Measurements from ENCODE around the gene HIVEP1.

DNA sequence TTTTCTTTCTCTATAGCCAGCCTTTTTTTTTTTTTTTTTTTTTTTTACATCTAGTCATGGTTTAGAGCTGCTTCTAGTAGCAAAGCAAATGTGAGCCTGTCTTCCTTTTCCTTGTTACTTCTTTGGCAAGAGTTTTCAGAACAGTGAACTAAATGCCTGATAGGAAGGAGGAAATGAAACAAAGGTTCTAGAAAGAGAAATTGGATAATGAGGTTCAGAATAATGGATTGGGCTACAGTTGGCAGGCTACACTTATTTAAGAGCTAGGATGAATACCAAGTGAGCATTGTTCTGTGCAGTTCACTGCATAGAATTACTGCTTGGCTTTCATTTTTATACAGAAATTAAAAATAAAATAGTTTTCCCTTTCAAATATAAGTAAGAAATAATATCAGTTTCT, 78.6 kb downstream of the HIVEP1 start:
- TF ChIP-seq, protein P1, sequence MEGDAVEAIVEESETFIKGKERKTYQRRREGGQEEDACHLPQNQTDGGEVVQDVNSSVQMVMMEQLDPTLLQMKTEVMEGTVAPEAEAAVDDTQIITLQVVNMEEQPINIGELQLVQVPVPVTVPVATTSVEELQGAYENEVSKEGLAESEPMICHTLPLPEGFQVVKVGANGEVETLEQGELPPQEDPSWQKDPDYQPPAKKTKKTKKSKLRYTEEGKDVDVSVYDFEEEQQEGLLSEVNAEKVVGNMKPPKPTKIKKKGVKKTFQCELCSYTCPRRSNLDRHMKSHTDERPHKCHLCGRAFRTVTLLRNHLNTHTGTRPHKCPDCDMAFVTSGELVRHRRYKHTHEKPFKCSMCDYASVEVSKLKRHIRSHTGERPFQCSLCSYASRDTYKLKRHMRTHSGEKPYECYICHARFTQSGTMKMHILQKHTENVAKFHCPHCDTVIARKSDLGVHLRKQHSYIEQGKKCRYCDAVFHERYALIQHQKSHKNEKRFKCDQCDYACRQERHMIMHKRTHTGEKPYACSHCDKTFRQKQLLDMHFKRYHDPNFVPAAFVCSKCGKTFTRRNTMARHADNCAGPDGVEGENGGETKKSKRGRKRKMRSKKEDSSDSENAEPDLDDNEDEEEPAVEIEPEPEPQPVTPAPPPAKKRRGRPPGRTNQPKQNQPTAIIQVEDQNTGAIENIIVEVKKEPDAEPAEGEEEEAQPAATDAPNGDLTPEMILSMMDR (IDR thresholded peaks at IDR 0.05) = no peak
- no peak for TF ChIP-seq POLR2A (IDR thresholded peaks at IDR 0.05)

All from right lobe of liver (tissue), 4 donors.